ENCODE measurements around the gene PAX7. TPM values are rescaled to one million over a fixed set of nuclear protein-coding genes. Genes with fewer than 3 reads are reported as not detected.

The PAX7 gene
- polyA plus RNA-seq, 1 of the 3 experiments (the other 2 are of a cell fraction), result not detected

- TF ChIP-seq PBX3 (IDR thresholded peaks at IDR 0.05) (no peak), EZH2phosphoT487 (IDR thresholded peaks at IDR 0.05; ENCODE audit: borderline replicate concordance, low read depth) (no peak), TCF12 (IDR thresholded peaks at IDR 0.05) (no peak), FOXM1 (IDR thresholded peaks at IDR 0.05; ENCODE audit: low read depth) (no peak), NRF1 (IDR thresholded peaks at IDR 0.05; ENCODE audit: low read depth, low read length) (no peak), SMC3 (IDR thresholded peaks at IDR 0.05; ENCODE audit: low read depth, low read length) (no peak), RFX5 (IDR thresholded peaks at IDR 0.05; ENCODE audit: low read length) (no peak), YY1 (IDR thresholded peaks at IDR 0.05; ENCODE audit: low read depth) (no peak), FOSL2 (IDR thresholded peaks at IDR 0.05; ENCODE audit: borderline replicate concordance, low read depth) (no peak)
- TF ChIP-seq, protein P1, sequence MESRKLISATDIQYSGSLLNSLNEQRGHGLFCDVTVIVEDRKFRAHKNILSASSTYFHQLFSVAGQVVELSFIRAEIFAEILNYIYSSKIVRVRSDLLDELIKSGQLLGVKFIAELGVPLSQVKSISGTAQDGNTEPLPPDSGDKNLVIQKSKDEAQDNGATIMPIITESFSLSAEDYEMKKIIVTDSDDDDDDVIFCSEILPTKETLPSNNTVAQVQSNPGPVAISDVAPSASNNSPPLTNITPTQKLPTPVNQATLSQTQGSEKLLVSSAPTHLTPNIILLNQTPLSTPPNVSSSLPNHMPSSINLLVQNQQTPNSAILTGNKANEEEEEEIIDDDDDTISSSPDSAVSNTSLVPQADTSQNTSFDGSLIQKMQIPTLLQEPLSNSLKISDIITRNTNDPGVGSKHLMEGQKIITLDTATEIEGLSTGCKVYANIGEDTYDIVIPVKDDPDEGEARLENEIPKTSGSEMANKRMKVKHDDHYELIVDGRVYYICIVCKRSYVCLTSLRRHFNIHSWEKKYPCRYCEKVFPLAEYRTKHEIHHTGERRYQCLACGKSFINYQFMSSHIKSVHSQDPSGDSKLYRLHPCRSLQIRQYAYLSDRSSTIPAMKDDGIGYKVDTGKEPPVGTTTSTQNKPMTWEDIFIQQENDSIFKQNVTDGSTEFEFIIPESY (IDR thresholded peaks at IDR 0.05; ENCODE audit: borderline replicate concordance, low read depth), result no peak
These were observed 162.5 kb downstream of the PAX7 start (continued) for GRCh38 chr1:18793164-18793563.

- no peak overlapping the region for H3K27ac ChIP-seq (ENCODE audit: low read depth in 2 of 2, low read length in 1 of 2)
- no peaks in the 10 kb centered on the region for H3K9me2 ChIP-seq
- H3K9ac ChIP-seq, result no peak overlapping the region
- no peak overlapping the region for H2AFZ ChIP-seq (ENCODE audit: low read depth)
- CTCF ChIA-PET, result interaction anchor here (0.9 to 2.5 kb wide), 8 partner anchors 17 to 197 kb away, joined by 3 to 12 read pairs (median 6); no protein-coding TSS in a partner anchor
- H3K4me1 ChIP-seq (ENCODE audit: control insufficient read depth in 1 of 2, insufficient read depth in 2 of 2, low read depth in 1 of 2, low read length in 1 of 2), result peaks cover 0 to 30% of the 10 kb centered on the region in 2 experiments; a peak in 1 of 4 replicates
- H3K9me3 ChIP-seq, result no peaks in the 10 kb centered on the region
- H3K27me3 ChIP-seq (ENCODE audit: insufficient read depth), result no peaks in the 10 kb centered on the region
- H3K36me3 ChIP-seq (replicated peaks in 1 of 2; ENCODE audit: control insufficient read depth in 1 of 2, insufficient read depth in 2 of 2, low read length in 1 of 2), result no peaks in the 10 kb centered on the region
- H3K4me3 ChIP-seq (ENCODE audit: low read depth in 2 of 2, low read length in 1 of 2), result no peak overlapping the region
- POLR2A ChIA-PET, result no interaction called here
- no peak overlapping the region for H3K4me2 ChIP-seq
- no peaks in the 10 kb centered on the region for H4K20me1 ChIP-seq (ENCODE audit: insufficient read depth)
- DNase-seq, result no peak
- H3K79me2 ChIP-seq (ENCODE audit: insufficient read depth), result no peaks in the 10 kb centered on the region
- WGBS (ENCODE audit: low lambda C conversion rate), result 48% methylated on average over 10 of the region's 10 CpGs
- no peaks in the 10 kb centered on the region for H3F3A ChIP-seq (replicated peaks; ENCODE audit: insufficient read depth)
- TF ChIP-seq MEF2A (IDR thresholded peaks at IDR 0.05; ENCODE audit: borderline replicate concordance, low read depth) (no peak), REST (IDR thresholded peaks at IDR 0.05; ENCODE audit: low read depth, low read length) (no peak), YY1 (IDR thresholded peaks at IDR 0.05; ENCODE audit: low read depth) (no peak), NRF1 (IDR thresholded peaks at IDR 0.05; ENCODE audit: low read depth, low read length) (no peak), PBX3 (IDR thresholded peaks at IDR 0.05) (no peak), RAD21 (IDR thresholded peaks at IDR 0.05; ENCODE audit: low read length) (no peak), CHD2 (IDR thresholded peaks at IDR 0.05; ENCODE audit: low read length, partially characterized antibody) (no peak), NFIC (IDR thresholded peaks at IDR 0.05; ENCODE audit: borderline replicate concordance) (no peak), GATA2 (CRISPR knock-in tag; IDR thresholded peaks at IDR 0.05) (no peak), RXRA (IDR thresholded peaks at IDR 0.05; ENCODE audit: borderline replicate concordance, low read depth) (no peak), RCOR1 (IDR thresholded peaks at IDR 0.05; ENCODE audit: low read length) (no peak)
- TF ChIP-seq, protein P2, sequence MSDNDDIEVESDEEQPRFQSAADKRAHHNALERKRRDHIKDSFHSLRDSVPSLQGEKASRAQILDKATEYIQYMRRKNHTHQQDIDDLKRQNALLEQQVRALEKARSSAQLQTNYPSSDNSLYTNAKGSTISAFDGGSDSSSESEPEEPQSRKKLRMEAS (IDR thresholded peaks at IDR 0.05; ENCODE audit: low read depth), result no peak
- TF ChIP-seq, protein P1 (IDR thresholded peaks at IDR 0.05; ENCODE audit: borderline replicate concordance, low read depth), result no peak
- TF ChIP-seq, protein P3, sequence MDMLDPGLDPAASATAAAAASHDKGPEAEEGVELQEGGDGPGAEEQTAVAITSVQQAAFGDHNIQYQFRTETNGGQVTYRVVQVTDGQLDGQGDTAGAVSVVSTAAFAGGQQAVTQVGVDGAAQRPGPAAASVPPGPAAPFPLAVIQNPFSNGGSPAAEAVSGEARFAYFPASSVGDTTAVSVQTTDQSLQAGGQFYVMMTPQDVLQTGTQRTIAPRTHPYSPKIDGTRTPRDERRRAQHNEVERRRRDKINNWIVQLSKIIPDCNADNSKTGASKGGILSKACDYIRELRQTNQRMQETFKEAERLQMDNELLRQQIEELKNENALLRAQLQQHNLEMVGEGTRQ (IDR thresholded peaks at IDR 0.05; ENCODE audit: borderline replicate concordance, low read depth, low read length), result no peak
These were observed 163.4 kb downstream of the PAX7 start for GRCh38 chr1:18794051-18794450.

Data from SK-N-SH (cell line).